GM21367 (cell line): Measurements from ENCODE around the gene RSPH4A.
"Not testable (repeated sequence)": the region's sequence is repeated elsewhere in the genome, so short reads cannot be mapped to it uniquely, and the experiment has no call there.

Source experiments
- ATAC-seq: cut with Tn5 transposase; IDR thresholded peaks from one replicate; pipeline ENCODE4 v1.9.1; 2021; ENCODE audit not compliant: unreplicated experiment

Gene RSPH4A

DNA sequence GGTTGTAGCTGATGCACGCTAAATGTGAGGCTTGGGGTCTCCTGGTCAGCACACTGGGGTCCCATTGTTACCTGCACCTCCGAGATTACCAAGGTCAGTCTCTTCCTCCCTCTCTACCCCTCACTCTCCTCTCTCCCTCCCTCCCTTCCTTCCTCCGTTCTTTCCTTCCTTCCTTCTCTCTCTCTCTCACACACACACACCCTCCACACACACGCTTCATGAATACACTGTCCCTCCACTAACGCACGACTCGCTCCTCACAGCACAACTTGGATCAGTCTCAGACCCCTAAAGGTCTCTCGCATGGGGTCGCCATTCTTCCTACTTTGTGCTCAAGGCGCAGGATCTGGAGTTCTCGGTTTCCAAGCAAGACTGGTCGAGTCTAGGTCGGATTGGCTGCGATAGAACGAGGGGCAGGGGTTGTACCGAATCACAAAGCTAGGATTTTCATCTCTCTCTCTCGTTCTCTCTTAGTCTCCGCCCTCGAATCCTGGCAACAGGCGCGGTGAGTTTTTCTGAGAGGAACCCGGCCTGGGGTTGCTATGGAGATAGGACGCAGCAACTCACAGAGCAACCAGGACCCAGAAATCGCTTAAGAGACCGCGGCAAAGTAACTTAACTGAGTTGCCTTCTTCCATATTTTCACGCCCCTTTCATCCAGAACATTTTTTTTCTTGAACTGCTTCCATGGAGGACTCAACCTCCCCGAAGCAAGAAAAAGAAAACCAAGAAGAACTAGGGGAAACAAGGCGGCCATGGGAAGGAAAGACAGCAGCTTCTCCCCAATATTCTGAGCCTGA lies at the start of gene RSPH4A:
RSPH4A (plus strand) TSS at position 543 of the 800 bp plus-strand sequence; CDS start at position 688, 145 bp downstream.
- peak; percentile 99 for ATAC-seq

DNA sequence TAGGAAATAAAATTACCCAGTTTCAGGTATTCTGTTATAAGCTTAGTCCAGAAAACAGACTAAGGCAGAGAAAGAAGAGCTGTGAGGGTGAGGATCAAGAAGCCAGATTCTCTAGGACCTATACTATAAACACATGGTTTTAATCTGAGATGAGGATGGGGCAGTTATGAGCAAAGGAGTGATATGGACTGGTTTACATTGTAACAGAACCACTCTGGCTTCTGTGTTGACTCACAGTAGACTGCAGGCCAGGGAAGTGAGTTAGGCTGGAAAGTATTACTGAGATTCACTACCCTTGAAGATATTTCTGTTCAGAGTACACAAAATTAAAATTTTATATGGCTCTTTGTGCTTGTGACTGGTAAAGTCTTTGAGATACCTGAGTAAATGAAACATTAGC lies 48.2 kb upstream of the RSPH4A start:
- ATAC-seq, result no peak

DNA sequence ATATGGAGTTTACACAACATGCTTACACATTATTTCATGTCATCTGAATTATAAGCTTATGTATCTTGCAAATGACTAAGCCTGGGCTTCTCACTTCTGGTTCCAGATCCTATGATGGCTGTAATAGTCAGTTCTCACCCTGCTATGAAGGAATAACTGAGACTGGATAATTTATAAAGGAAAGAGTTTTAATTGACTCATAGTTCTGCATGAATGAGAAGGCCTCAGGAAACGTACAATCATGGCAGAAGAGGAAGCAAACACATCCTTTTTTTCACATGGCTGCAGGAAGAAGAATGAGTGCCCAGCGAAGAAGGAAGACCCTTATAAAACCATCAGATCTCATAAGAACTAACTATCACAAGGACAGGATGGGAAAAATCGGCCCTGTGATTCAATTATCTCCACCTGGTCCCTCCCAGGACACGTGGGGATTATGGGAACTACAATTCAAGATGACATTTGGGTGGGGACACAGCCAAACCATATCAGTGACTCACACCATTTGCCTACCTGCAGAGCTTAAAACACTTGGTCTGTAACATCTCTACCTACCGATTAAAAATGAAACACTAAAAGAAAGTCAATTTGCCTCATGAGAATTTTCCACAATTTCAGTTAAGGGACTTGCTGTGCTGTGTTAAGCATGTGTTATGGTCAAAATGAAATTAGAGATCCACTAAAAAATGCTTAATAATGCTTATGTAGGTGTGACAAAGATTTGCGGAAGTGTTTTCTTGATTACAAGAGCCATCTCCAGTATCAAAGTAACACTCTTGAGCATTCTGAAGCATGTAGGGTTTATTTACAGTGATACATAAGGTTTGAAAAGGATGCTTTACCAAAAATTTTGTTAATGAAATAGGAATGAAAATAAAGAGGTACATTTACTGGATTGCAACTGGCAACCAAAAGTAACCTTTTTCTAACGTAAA lies 47.2 kb upstream of the RSPH4A start:
- ATAC-seq, result no peak

DNA sequence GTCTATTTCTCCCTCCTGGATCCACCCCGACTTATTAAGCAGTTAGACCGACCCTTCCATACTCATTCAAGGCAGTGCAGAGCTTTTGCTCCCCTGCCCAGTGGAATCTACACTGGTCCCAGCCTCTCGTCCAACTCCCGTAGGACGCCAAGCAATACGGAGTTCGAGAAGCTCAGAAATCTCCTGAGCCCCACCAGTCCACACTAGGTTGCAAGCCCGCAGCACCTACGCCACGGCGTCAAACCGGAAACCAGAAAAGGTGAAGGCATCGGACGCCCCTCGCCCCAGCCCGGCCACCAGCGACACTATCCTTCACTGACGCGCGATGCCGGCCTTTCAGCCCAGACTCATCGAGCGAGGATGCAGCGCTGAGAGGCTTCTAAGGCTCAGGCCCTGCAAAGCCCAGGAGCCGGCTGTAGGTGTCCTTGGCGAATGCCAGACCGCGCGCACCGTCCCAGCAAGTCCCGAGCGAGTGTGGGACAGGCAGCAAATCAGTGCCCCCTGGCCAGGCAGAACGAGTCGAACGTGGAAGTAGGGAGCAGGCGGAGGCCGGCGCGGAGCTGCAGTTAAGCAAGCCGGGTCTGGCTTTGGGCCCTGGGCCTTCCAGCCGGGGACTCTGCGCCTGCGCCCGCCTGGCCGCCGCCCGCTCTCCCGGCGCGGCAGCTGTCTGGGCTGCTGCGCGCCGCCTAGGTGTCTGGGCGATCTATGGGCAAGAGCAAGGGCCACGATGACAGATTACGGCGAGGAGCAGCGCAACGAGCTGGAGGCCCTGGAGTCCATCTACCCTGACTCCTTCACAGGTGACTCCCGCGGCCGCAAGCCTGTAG lies 45.2 kb upstream of the RSPH4A start, which contains the start of gene RWDD1:
RWDD1 (plus strand) TSS at position 649 of the 827 bp plus-strand sequence; CDS start at position 728, 79 bp downstream.
- ATAC-seq, result peak; percentile 89

DNA sequence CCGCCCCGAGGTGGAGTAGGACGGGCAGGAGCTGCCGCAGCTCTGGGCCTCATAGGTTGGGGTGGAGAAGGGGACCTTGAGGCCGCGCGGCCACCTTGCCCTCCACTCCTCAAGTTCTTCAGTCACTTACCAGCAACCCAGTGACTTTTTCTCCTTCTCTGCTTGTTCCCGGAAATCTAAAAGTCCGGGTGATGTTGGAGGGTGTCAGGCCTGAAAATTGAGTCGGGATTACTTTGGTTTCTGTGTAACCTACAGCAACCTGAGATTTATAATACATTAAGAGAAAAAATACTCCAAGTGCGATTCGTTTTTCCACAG lies 44.6 kb upstream of the RSPH4A start:
- ATAC-seq, result no peak

DNA sequence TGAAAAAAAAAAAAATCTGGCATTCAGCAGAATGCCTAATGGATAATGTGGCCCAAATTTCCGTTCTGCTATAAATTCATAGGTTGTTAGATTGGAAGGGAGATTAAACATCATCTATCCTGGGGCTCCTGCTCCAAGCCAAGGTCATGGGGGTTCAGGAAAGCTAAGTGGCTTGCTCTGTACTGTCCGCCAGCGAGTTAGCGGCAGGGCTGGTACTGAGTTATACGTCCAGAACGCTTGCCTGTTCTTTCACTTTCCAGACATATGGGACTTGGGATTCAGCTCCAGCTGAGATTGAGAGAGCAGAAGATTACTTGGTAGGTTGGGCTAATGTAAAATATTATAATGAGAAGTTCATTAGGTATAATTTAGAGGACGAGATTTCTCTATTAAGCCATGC lies 44.1 kb upstream of the RSPH4A start:
- no peak for ATAC-seq

DNA sequence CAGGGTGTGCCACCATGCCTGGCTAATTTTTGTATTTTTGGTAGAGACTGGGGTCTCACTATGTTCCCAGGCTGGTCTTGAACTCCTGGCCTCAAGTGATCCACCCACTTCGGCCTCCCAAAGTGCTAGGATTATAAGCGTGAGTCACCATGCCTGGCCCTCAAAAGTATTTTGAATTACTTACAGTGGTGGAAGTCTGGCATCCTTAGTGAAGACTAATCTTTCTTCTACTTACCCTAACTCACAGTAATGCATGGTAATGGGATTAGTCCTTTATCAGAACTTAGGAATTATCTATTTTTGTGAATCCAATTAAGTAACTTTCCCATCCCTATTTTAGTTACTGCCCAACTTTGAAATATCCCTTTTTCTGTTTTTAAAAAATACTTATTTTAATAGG lies 41.1 kb upstream of the RSPH4A start:
- ATAC-seq, result no peak

DNA sequence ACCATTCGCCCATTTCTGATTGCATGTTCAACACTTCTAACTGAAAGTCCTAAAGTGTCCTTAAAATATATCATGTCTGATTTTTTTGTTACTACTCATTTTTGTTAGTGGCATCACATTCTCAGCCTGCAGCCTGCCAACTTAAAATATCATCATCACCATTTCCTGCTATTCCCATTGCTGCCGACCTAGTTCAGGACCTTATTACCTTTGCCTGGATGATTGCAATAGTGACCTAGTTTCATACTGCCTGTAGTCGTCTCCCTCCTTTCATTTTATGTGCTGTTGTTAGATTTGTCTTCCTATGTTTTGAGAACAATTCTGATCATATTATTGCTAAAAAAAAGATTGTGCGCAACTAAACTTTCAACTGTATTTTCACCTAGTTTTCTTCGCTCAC lies 38.8 kb upstream of the RSPH4A start:
- no peak for ATAC-seq

DNA sequence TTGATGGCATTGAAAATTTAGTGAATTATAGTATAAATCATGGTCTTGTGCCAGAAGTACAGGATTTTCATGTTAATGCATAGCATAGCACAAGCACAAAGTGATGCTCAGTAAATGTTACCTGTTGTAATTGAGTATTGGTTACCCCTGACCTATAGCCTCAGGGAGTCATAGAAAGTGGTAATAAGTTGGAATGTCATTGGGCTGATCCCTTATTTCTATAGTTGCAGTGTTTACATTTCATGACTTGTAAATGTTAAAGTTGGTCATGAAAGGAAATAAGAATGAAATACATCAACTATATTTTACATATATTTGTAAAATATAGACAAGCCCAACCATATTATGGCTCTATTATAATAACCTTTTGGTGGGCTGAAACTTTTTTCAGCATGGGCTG lies 37.9 kb upstream of the RSPH4A start:
- no peak for ATAC-seq

DNA sequence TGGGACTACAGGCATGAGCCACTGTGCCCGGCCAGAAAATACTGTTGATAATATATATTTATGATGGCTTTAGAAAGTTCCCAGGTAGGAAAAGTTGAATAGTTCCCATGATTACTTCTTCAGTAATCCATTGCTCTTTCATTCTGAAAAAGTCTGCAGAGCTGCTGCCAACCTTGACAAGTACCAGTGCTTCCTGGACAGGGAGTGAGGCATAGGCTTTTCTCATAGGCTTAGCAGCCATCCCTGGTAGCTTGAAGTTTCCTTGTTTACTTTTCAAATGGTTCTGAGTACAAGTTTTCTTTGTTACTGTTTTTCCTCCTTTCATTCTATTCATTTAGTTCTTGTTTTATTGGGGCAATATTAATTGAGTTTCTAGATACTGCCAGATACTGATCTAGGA lies 37.1 kb upstream of the RSPH4A start:
- ATAC-seq, result no peak

DNA sequence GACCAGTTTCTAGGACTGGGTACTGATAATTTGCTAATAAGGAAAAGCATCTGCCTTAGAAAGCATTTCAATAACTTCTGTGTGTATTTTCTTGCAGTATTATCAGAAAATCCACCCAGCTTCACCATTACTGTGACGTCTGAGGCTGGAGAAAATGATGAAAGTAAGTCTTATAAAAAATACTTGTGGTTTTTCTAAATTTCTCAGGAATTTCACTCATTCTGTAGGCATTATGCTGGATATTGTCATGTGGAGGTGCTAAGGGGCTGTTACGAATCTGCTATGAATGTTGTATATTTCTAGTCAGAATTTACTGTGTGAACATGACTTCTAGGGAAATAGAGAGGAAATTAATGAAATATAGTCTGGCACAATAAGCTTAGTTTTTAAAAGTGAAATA lies 36.1 kb upstream of the RSPH4A start:
- ATAC-seq, result no peak

DNA sequence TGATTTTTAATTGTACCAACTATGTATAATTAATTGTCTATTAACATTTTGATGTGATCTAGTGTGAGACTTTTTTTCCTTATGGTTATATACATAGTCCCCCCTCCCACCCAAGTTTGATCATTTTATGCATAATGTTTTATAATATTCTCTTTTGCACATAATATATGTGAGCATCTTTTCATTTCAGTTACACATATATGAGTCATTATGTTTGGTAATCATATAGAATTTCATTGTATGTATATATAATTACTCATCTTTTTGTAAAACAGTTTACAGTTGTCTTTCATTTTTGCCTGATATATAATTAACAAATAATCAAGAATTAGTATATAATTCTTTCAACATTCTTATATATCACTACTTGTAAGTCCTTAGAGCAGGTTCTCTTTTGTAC lies 30.0 kb upstream of the RSPH4A start:
- ATAC-seq, result no peak

DNA sequence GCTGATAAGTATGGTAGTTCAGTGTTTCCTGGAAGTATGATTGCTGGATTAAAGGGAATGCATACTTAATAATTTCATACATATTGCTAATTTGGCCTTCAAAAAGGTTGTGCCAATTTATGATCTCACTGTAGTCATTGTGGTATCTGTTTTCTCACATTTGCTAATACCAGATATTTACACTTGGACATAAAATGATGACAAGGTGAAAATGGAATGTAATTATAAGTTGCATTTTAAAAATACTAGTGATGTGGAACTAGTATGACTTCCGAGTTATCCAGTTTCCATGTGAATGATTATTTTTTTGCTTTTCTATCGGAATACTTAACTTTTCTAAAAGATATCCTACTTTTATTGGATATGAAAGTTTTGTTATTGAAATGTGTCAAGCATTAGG lies 29.5 kb upstream of the RSPH4A start:
- no peak for ATAC-seq

DNA sequence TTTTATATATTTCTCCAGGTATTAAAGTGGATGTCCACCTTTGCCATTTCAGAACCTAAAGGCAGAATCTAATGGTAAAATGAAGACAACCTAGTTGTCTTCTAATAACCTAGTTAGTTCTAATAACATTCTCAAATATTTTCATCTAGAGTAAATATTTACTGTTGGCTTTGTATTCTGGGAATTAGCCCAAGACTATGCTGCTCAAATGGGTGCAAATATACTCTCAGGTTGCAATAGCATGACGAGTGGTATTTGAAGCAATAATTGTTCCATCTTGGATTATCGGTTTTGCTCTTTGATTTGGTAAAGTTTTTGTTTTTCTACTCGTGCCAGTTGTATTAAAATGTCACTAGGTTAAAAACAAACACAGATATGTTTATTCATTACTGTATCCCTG lies 21.0 kb upstream of the RSPH4A start:
- ATAC-seq, result no peak

DNA sequence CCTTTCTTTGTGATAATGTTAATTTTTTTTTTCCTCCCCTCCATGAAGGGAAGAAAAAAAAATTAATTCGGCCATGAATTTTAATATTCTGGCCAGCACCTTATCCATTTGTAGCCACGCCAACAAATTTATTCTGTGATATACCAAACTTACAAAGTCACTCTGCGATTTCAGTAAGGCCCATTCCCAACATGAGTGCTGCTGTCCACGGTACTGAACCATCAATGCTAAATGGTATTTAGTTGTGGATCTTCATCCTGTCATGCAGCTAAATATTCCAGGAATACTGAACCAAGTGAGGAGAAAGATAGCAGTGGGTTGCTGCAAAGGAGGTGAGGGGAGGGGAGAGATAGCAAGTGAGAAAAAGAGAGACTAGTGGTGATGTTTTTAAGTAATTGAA lies 19.5 kb upstream of the RSPH4A start:
- no peak for ATAC-seq

DNA sequence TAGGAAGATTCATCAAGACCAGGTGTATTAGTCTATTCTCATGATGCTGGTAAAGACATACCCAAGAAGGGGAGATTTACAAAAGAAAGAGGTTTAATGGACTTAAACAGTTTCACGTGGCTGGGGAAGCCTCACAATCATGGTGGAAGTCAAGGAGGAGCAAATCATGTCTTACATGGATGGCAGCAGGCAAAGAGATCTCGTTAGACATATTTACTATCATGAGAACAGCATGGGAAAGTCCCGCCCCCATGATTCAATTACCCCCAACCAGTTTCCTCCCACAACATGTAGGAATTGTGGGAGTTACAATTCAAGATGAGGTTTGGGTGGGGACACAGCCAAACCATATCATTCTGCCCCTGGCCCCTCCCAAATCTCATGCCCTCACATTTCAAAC lies 12.4 kb upstream of the RSPH4A start:
- ATAC-seq, result not testable (repeated sequence)

DNA sequence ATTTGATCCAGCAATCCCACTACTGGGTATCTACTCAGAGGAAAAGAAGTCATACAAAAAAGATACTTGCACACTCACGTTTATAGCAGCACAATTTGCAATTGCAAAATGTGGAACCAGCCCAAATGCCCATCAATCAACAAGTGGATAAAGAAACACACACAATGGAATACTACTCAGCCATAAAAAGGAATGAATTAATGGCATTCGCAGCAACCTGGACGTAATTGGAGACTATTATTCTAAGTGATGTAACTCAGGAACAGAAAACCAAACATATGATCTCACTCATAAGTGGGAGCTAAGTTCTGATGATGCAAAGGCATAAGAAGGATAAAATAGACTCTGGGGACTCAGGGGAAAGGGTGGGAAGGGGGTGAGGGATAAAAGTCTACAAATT lies 11.4 kb upstream of the RSPH4A start:
- not testable (repeated sequence) for ATAC-seq

DNA sequence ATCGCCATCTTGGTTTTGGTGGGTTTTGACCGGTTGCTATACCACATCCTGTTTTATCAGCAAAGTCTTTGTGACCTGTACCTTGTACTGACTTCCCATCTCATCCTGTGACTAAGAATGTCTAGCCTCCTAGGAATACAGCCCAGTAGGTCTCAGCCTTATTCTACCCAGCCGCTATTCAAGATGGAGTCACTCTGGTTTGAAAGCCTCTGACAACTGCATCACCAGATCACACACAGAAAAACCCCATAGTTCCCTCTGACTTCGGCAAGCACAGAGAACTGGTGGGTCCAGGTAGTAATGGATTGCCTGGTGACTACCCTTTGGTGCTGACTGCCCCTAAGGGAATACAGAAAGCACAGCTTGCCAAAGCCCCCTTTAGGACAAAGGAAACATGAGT lies 10.3 kb upstream of the RSPH4A start:
- no peak for ATAC-seq

DNA sequence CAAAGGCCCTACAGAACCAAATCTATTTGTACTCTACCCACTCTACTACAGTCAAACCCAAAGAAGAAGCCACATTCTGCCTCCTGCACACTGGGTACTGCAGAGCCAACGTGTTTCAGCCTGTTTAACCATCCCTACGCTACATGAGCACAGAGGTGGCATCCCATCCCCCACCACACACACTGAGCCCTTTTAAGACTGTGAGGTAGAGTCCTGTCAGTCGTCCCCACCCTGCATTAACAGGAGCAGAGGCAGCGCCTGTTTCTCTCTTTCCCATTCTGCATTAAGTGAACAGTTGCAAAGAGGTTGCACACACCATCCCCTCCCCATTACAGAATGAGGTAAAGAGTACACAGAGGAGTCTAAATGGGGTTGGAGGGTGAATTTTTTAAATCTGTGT lies 5.2 kb upstream of the RSPH4A start:
- ATAC-seq, result no peak

DNA sequence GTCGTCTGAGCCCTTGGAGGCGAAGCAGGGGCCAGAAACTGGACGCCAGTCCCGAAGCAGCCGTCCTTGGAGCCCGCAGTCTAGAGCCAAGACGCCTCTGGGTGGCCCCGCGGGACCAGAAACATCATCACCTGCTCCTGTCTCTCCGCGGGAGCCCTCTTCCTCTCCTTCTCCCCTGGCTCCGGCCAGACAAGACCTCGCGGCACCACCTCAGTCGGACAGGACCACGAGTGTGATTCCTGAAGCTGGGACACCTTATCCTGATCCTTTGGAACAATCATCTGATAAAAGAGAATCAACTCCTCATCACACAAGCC lies 416 bp downstream of the RSPH4A start:
- no peak for ATAC-seq

DNA sequence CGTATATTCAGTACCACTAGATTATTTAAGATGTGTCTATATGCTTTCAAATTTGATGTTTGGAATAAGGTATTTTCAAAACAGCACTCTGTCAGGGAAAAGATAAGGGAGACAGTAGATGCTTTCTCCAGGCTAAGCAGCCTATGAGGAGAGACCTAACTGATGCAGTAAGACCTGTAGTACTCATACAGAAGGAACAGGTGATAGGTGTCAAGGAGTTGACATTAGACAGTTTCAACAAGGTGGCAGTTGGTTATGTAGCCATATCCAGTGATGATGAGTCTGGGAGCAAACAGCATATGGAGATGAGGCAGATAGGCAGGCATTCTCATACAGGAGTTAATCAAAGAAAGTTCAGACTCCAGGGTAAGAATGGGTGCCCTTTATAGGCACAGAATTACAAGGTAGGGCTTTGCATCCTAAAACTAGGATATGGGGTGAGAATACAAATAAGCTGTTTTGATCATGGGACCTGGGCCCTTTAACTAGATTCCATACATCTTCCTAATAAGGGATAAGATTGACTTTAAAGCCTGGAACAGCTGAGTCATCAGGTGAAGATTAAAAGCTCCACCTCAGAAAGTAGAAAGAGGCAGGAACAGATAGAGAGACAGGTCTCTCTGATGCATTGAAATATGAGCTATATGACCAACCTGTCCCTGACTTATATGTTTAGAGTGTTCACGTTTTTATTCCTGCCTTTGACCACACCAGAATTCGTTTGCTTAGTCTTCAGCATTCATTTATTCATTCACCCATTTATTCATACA lies 7.9 kb downstream of the RSPH4A start:
- no peak for ATAC-seq
